Mesenchymal stem cell (in vitro differentiated cells and primary cell): ENCODE data around the gene FUT7.
A peak's percentile ranks its signal among the peaks of the same experiment; 100 is the strongest.

Experiments used
- DNase-seq: peaks from one replicate; pipeline ENCODE4 v3.0.0-alpha.2; 2013
- H2AFZ ChIP-seq: one replicate; pipeline ENCODE4 v1.6.1; 2013; ENCODE audit warnings: low read depth, mild to moderate bottlenecking, control low read depth, inconsistent platforms, low read length, moderate library complexity
- H2AK5ac ChIP-seq: 2 replicates; pipeline ENCODE4 v1.6.1; 2013; ENCODE audit warnings: low read length, moderate library complexity, mild to moderate bottlenecking, inconsistent platforms; ENCODE audit not compliant: severe bottlenecking
- H2BK120ac ChIP-seq: one replicate; pipeline ENCODE4 v1.6.1; 2013; ENCODE audit warnings: low read depth, mild to moderate bottlenecking, inconsistent platforms, low read length, moderate library complexity
- H2BK12ac ChIP-seq, 2 experiments: one replicate each; pipeline ENCODE4 v1.6.1; 2013; ENCODE audit warnings: inconsistent platforms in 2 of 2, low read length in 2 of 2, mild to moderate bottlenecking in 2 of 2, moderate library complexity in 2 of 2, control low read depth in 1 of 2
- H2BK15ac ChIP-seq: one replicate; pipeline ENCODE4 v1.6.1; 2013; ENCODE audit warnings: mild to moderate bottlenecking, low read depth, inconsistent platforms; ENCODE audit not compliant: poor library complexity, severe bottlenecking
- H2BK5ac ChIP-seq: 2 replicates; pipeline ENCODE4 v1.6.1; 2013; ENCODE audit warnings: low read depth, mild to moderate bottlenecking, low read length, control low read depth, inconsistent platforms; ENCODE audit not compliant: poor library complexity, severe bottlenecking
- H3K14ac ChIP-seq, 2 experiments: one replicate each; pipeline ENCODE4 v1.6.1; 2013; ENCODE audit warnings: inconsistent platforms in 2 of 2, low read length in 2 of 2, control low read depth in 1 of 2, mild to moderate bottlenecking in 1 of 2, moderate library complexity in 1 of 2
- H3K18ac ChIP-seq, 2 experiments: one replicate each; pipeline ENCODE4 v1.6.1; 2013; ENCODE audit warnings: inconsistent platforms in 2 of 2, low read length in 2 of 2, control low read depth in 1 of 2, low read depth in 1 of 2, mild to moderate bottlenecking in 1 of 2
- H3K23ac ChIP-seq, 2 experiments: one replicate each; pipeline ENCODE4 v1.6.1; 2013; ENCODE audit warnings: inconsistent platforms in 2 of 2, low read length in 2 of 2, mild to moderate bottlenecking in 2 of 2, moderate library complexity in 2 of 2, control low read depth in 1 of 2
- H3K27ac ChIP-seq: 2 replicates; pipeline ENCODE4 v1.5.1; 2013; ENCODE audit warnings: mild to moderate bottlenecking, moderate library complexity, low read length, control low read depth, inconsistent platforms; ENCODE audit not compliant: poor library complexity, severe bottlenecking
- H3K27me3 ChIP-seq, 2 experiments: 2 replicates each; pipeline versions ENCODE4 v1.6.1 to v1.7.0; 2013; ENCODE audit warnings: low read length in 2 of 2, mild to moderate bottlenecking in 2 of 2, moderate library complexity in 2 of 2, control low read depth in 1 of 2, inconsistent platforms in 1 of 2; ENCODE audit not compliant: control insufficient read depth in 1 of 2, insufficient read depth in 1 of 2
- H3K36me3 ChIP-seq, 2 experiments: 2 replicates each; pipeline versions ENCODE4 v1.6.1 to v1.7.0; 2013; ENCODE audit warnings: low read length in 2 of 2, control low read depth in 1 of 2, inconsistent platforms in 1 of 2, low read depth in 1 of 2, mild to moderate bottlenecking in 1 of 2; ENCODE audit not compliant: insufficient read depth in 2 of 2, control insufficient read depth in 1 of 2
- H3K4ac ChIP-seq, 2 experiments: one replicate each; pipeline ENCODE4 v1.6.1; 2013; ENCODE audit warnings: inconsistent platforms in 2 of 2, low read length in 2 of 2, mild to moderate bottlenecking in 2 of 2, moderate library complexity in 2 of 2, control low read depth in 1 of 2, low read depth in 1 of 2
- H3K4me1 ChIP-seq: 2 replicates; pipeline ENCODE4 v1.6.1; 2013; ENCODE audit warnings: low read depth, low read length, control low read depth; ENCODE audit not compliant: control insufficient read depth, insufficient read depth
- H3K4me2 ChIP-seq: 2 replicates; pipeline ENCODE4 v1.6.1; 2013; ENCODE audit warnings: low read length, mild to moderate bottlenecking, inconsistent platforms; ENCODE audit not compliant: poor library complexity, severe bottlenecking
- H3K4me3 ChIP-seq, 2 experiments: 2 replicates each; pipeline versions ENCODE4 v1.5.1 to v1.7.0; 2013; ENCODE audit warnings: low read length in 2 of 2, mild to moderate bottlenecking in 2 of 2, control low read depth in 1 of 2, low read depth in 1 of 2; ENCODE audit not compliant: insufficient read depth in 1 of 2
- H3K79me1 ChIP-seq: replicated peaks from 2 replicates; pipeline ENCODE4 v1.6.1; 2013; ENCODE audit warnings: mild to moderate bottlenecking, control low read depth, low read length, inconsistent platforms; ENCODE audit not compliant: poor library complexity, severe bottlenecking
- H3K9ac ChIP-seq: 2 replicates; pipeline ENCODE4 v1.7.0; 2013; ENCODE audit warnings: mild to moderate bottlenecking, low read length, moderate library complexity
- H3K9me3 ChIP-seq: 2 replicates; pipeline ENCODE4 v1.7.0; 2013; ENCODE audit warnings: mild to moderate bottlenecking, low read length; ENCODE audit not compliant: control insufficient read depth
- H4K8ac ChIP-seq: one replicate; pipeline ENCODE4 v1.6.1; 2013; ENCODE audit warnings: inconsistent platforms, mild to moderate bottlenecking, low read length, moderate library complexity
- H4K91ac ChIP-seq: one replicate; pipeline ENCODE4 v1.6.1; 2013; ENCODE audit warnings: mild to moderate bottlenecking, low read length, inconsistent platforms
- WGBS: methylation state at CpG from one replicate; pipeline ENCODE4 v1.1.7; 2013; ENCODE audit warnings: mixed read lengths; 5-methylcytosine and 5-hydroxymethylcytosine counted together

The FUT7 gene

DNA sequence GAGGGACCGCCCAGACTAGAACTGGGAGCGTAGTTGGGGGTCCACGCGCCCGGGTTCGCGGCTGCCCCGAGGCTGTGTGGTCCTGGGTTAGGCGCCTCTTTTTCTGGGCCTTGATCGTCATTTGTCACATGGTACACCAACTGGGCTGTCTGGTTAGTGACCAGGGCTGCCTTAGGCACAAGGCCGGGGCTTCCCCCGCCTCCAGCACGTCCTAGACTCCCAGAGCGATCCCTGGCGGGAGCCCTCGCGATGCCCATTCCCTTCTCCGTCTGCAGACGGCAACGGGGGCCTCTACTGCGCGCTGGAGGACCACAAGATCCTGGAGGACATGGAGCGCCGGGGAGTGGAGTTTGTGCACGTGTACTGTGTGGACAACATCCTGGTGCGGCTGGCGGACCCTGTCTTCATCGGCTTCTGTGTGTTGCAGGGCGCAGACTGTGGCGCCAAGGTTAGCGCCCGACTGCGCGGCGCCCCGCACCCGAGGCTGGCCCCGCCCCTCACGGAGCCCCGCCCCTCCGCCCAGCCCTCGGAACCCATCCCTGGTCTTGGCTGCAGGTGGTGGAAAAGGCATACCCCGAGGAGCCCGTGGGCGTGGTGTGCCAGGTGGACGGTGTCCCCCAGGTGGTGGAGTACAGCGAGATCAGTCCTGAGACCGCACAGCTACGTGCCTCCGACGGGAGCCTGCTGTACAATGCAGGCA lies 47.0 kb upstream of the FUT7 start:
- no peak overlapping the region for H2AFZ ChIP-seq
- no peak overlapping the region for H4K8ac ChIP-seq
- peak overlapping the region in 1 of 2 experiments; percentile 70 for H3K23ac ChIP-seq
- no peak overlapping the region for H2AK5ac ChIP-seq
- DNase-seq: peak; percentile 28
- H2BK5ac ChIP-seq: no peak overlapping the region
- H3K9me3 ChIP-seq: no peaks in the 10 kb centered on the region
- H3K27ac ChIP-seq: no peak overlapping the region
- H4K91ac ChIP-seq: no peak overlapping the region
- H3K79me1 ChIP-seq: peaks cover 27% of the 10 kb centered on the region
- H3K18ac ChIP-seq: no peak overlapping the region
- peak overlapping the region; percentile 76 to 88 for H3K4me3 ChIP-seq
- no peaks in the 10 kb centered on the region for H3K27me3 ChIP-seq
- H3K4me1 ChIP-seq: peaks cover 39% of the 10 kb centered on the region
- no peak overlapping the region for H3K4ac ChIP-seq
- H3K14ac ChIP-seq: peak overlapping the region in 1 of 2 experiments; percentile 69
- peaks cover 45 to 46% of the 10 kb centered on the region in 2 experiments for H3K36me3 ChIP-seq
- H2BK120ac ChIP-seq: no peak overlapping the region
- H2BK15ac ChIP-seq: peak overlapping the region; percentile 31
- H3K9ac ChIP-seq: peak overlapping the region; percentile 80
- H3K4me2 ChIP-seq: peak overlapping the region; percentile 92
- peak overlapping the region in 1 of 2 experiments; percentile 8 for H2BK12ac ChIP-seq
- WGBS: 45% methylated on average over 47 of the region's 51 CpGs

DNA sequence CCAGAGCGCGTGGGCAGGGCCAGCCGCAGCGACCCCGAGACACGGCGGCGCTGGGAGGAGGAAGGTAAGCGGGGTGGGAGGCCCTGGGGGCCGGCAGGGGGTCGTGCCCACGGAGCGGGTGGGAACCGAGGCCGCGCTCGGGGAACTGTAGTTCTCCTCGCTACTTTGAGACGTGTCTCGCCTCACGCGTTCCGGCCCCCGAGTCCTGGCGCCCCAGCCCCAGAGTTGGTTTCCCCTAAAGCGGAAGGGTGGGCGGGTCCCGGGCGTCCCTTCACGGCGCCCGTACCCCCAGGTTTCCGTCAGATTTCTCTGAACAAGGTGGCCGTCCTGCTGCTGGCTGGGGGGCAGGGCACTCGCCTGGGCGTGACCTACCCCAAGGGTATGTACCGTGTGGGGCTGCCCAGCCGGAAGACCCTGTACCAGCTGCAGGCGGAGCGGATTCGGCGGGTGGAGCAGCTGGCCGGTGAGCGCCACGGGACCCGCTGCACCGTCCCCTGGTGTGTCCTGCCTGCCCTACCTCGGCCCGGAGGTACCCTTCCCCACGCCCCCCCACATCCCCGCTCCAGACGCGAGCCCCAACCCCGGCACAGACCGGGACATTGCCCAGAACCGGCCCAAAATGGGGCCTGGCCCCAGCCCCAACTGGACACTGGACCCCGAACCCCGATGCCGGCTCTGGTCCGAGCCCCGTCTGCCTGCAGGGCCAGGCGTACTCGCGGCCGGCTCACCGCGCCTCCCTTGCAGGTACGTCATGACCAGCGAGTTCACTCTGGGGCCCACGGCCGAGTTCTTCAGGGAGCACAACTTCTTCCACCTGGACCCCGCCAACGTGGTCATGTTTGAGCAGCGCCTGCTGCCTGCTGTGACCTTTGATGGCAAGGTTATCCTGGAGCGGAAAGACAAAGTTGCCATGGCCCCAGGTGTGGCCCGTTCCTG lies 46.1 kb upstream of the FUT7 start:
- peak overlapping the region; percentile 70 to 91 for H3K4ac ChIP-seq
- peak overlapping the region in 1 of 2 experiments; percentile 99 for H3K14ac ChIP-seq
- H3K9ac ChIP-seq: peak overlapping the region; percentile 80
- H3K18ac ChIP-seq: peak overlapping the region; percentile 75 to 96
- no peaks in the 10 kb centered on the region for H3K27me3 ChIP-seq
- no peak overlapping the region for H3K27ac ChIP-seq
- peak overlapping the region; percentile 65 for H2BK15ac ChIP-seq
- no peaks in the 10 kb centered on the region for H3K9me3 ChIP-seq
- H4K91ac ChIP-seq: peak overlapping the region; percentile 73
- peak overlapping the region in 1 of 2 experiments; percentile 84 for H3K23ac ChIP-seq
- peak overlapping the region; percentile 92 for H3K4me2 ChIP-seq
- peaks cover 43 to 44% of the 10 kb centered on the region in 2 experiments for H3K36me3 ChIP-seq
- H2BK12ac ChIP-seq: peak overlapping the region in 1 of 2 experiments; percentile 80
- H3K4me1 ChIP-seq: peaks cover 33% of the 10 kb centered on the region
- no peak overlapping the region for H2AK5ac ChIP-seq
- H4K8ac ChIP-seq: peak overlapping the region; percentile 72
- peaks cover 27% of the 10 kb centered on the region for H3K79me1 ChIP-seq
- H2BK120ac ChIP-seq: peak overlapping the region; percentile 36
- peak overlapping the region; percentile 76 to 88 for H3K4me3 ChIP-seq
- WGBS: 9% methylated on average over 65 of the region's 76 CpGs
- no peak overlapping the region for H2BK5ac ChIP-seq
- DNase-seq: peak; percentile 28
- H2AFZ ChIP-seq: peak overlapping the region; percentile 56

DNA sequence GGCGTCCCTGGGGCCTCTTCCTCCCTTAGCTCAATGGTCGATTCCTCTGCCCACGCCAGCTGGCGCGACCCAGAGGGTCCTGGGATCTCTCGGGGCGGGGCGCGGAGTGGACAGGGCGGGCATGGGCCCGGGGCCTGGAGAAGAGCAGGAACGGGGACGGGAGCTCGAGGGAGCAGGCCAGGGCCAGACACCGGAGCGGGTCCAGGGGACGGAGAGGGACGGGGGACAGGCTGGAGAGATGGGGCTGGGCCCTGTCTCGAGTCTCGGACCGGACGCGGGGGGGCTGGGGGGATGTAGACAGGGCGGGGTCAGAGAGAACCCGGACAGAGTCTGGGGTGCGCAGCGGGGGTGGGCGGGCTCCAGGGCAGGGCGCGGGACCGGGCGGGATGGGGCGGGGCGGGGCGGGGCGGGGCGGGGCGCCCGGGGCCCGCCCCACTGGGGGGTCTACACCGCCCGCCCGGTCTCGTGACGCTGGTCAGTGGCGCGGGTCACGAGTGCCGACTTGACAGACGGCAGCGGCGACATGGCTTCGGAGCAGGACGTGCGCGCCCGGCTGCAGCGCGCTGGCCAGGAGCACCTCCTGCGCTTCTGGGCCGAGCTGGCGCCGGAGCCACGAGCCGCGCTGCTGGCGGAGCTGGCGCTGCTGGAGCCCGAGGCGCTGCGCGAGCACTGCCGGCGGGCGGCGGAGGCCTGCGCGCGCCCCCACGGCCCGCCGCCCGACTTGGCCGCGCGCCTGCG lies 45.3 kb upstream of the FUT7 start, which contains the start of gene UAP1L1:
TSS of gene UAP1L1 (plus strand) at position 508 of the 738 bp plus-strand sequence. CDS start at position 524, 16 bp downstream.
- peak; percentile 72 for DNase-seq
- Histone ChIP-seq H4K91ac (peak within 1 kb of the TSS; percentile 91), H2AFZ (peak within 1 kb of the TSS; percentile 56), H3K4me2 (peak within 1 kb of the TSS; percentile 92), H3K9ac (peak within 1 kb of the TSS; percentile 80), H2BK5ac (no peak within 1 kb of the TSS), H3K27me3 (no peaks in the 10 kb centered on the region), H3K9me3 (no peaks in the 10 kb centered on the region), H3K4me3 (peak within 1 kb of the TSS; percentile 76 to 88), H3K36me3 (peaks cover 35 to 36% of the 10 kb centered on the region in 2 experiments), H2BK120ac (peak within 1 kb of the TSS; percentile 68), H2AK5ac (no peak within 1 kb of the TSS), H2BK12ac (peak within 1 kb of the TSS in 1 of 2 experiments; percentile 90), H2BK15ac (peak within 1 kb of the TSS; percentile 95), H3K79me1 (peaks cover 27% of the 10 kb centered on the region), H3K27ac (no peak within 1 kb of the TSS), H3K4me1 (peaks cover 25% of the 10 kb centered on the region), H3K4ac (peak within 1 kb of the TSS; percentile 70 to 95), H3K18ac (peak within 1 kb of the TSS; percentile 75 to 96), H4K8ac (peak within 1 kb of the TSS; percentile 79), H3K14ac (peak within 1 kb of the TSS in 1 of 2 experiments; percentile 99), H3K23ac (peak within 1 kb of the TSS in 1 of 2 experiments; percentile 84)
- WGBS: 3% methylated on average over 55 of the region's 87 CpGs
